ENCODE measurements around the gene GMPS. TPM values are rescaled to one million over a fixed set of nuclear protein-coding genes. Genes with fewer than 3 reads are reported as not detected.

GMPS gene
- total and polyA plus RNA-seq, 2 of the 8 experiments (the other 6 are each of a cell fraction or from before 2014, with no cell fraction given), result 57.7 to 175 TPM

DNA sequence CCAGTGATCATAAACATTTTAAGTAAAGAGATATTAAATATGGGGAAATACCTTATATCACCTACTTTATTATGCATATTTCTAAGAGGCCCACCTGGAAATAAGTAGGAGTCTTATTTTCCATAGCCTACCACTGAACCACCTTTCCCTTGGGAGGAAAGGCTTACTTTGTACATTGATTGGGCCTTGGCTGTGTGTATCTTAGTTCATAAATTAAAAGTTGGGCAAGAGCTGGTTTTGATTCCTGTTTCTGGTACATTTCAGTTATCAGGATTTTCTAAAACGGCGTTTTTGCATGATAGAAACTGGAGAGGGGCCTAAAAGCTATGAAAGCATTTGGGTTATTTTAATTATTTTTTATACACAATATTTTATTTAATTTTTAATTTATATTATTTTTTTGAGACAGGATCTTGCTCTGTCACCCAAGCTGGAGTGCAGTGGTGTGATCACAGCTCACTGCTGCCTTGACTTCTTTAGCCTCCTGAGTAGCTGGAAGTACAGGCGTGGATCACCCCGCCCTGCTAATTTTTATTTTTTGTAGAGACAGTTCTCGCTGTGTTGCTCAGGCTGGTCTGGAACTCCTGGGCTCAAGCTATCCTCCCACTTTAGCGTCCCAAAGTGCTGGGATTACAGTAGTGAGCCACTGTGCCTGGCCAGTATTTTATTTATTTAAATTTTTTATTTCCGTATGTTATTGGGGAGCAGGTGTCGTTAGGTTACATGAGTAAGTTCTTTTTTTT, 2.6 kb downstream of the GMPS start:
- no peak overlapping the region for H3K23ac ChIP-seq (ENCODE audit: insufficient read length)
- CTCF ChIA-PET (ENCODE audit: partially characterized antibody), result interaction anchor here (0.9 to 3.1 kb wide), 3 partner anchors 9 to 67 kb away, joined by 4 to 17 read pairs (median 4); partner anchors contain the start of gene C3orf33
- H3K4me1 ChIP-seq (replicated peaks in 1 of 4; ENCODE audit: control insufficient read depth in 3 of 4, insufficient read depth in 4 of 4, low read length in 3 of 4), result peaks cover 0 to 5% (median 4%) of the 10 kb centered on the region in 4 experiments; a peak in 4 of 7 replicates
- H3K79me2 ChIP-seq (ENCODE audit: control insufficient read depth in 1 of 2, insufficient read depth in 2 of 2, low read length in 2 of 2), result peaks cover 22 to 70% of the 10 kb centered on the region in 2 experiments
- no peak overlapping the region for H2BK15ac ChIP-seq (ENCODE audit: low read length)
- H3K4me2 ChIP-seq (ENCODE audit: insufficient read depth in 1 of 2, low read depth in 2 of 2, low read length in 2 of 2), result peak overlapping the region in 1 of 2 experiments; percentile 32; a peak in 3 of 4 replicates
- peaks cover 2% of the 10 kb centered on the region; the same call in 1 of the 2 replicates for H3K79me1 ChIP-seq (ENCODE audit: low read depth, low read length)
- DNase-seq (ENCODE audit: low read depth in 1 of 2, low spot score in 2 of 2), result no peak
- no peak overlapping the region for H2BK12ac ChIP-seq (ENCODE audit: low read depth, low read length)
- peaks cover 10 to 11% of the 10 kb centered on the region in 2 experiments for H4K20me1 ChIP-seq (replicated peaks in 1 of 2; ENCODE audit: control insufficient read depth in 1 of 2, insufficient read depth in 2 of 2, low read length in 2 of 2)
- no peak overlapping the region for H2AK5ac ChIP-seq (ENCODE audit: low read depth, low read length)
- no peak overlapping the region for H4K5ac ChIP-seq (ENCODE audit: insufficient read length, low read depth, low read length)
- no peak overlapping the region for H3K18ac ChIP-seq (ENCODE audit: extremely low read depth, low read length)
- H3K36me3 ChIP-seq (ENCODE audit: control insufficient read depth in 2 of 4, insufficient read depth in 4 of 4, low read length in 3 of 4), result no peaks in the 10 kb centered on the region
- H2BK5ac ChIP-seq (ENCODE audit: low read depth, low read length), result no peak overlapping the region
- no peaks in the 10 kb centered on the region for H3K27me3 ChIP-seq (replicated peaks in 1 of 4; ENCODE audit: control insufficient read depth in 3 of 4, extremely low read depth in 1 of 4, insufficient read depth in 3 of 4, low read length in 3 of 4)
- no peak overlapping the region for H3K56ac ChIP-seq (replicated peaks; ENCODE audit: insufficient read length, low read depth, low read length)
- no peak for FAIRE-seq
- no peak overlapping the region for H2BK20ac ChIP-seq (ENCODE audit: low read length)
- H3K9me3 ChIP-seq (ENCODE audit: insufficient read depth in 2 of 2, low read depth in 1 of 2, low read length in 1 of 2), result no peaks in the 10 kb centered on the region
- 85% methylated on average over 8 of the region's 8 CpGs; no CpG with 5 or more reads in 1 of the 2 experiments for WGBS, 2 experiments (ENCODE audit: extremely low coverage in 1 of 2, insufficient coverage in 1 of 2, insufficient read length in 1 of 2, insufficient replicate concordance in 2 of 2, low coverage in 1 of 2, low lambda C conversion rate in 2 of 2, missing lambda C conversion rate in 1 of 2)
- peak overlapping the region in 1 of 4 experiments; percentile 97; a peak in 2 of 8 replicates for H3K4me3 ChIP-seq (ENCODE audit: extremely low read depth in 1 of 4, insufficient read depth in 2 of 4, low read depth in 3 of 4, low read length in 4 of 4)
- peaks cover 6% of the 10 kb centered on the region for H3K23me2 ChIP-seq (ENCODE audit: low read depth, low read length)
- H4K8ac ChIP-seq (ENCODE audit: extremely low read depth, insufficient read depth, low read length), result no peak overlapping the region
- no peak overlapping the region for H3K9ac ChIP-seq (replicated peaks in 1 of 4; ENCODE audit: extremely low read depth in 1 of 4, low read depth in 3 of 4, low read length in 3 of 4)
- H2BK120ac ChIP-seq (replicated peaks; ENCODE audit: low read depth, low read length), result no peak overlapping the region
- H3K14ac ChIP-seq (ENCODE audit: insufficient read length), result no peak overlapping the region
- POLR2A ChIA-PET (ENCODE audit: partially characterized antibody), result interaction anchor here (0.7 to 1.3 kb wide), 2 partner anchors 19 to 127 kb away, joined by 3 to 4 read pairs; partner anchors contain the start of gene SLC33A1
- H2AFZ ChIP-seq (ENCODE audit: low read length), result no peak overlapping the region
- no peak overlapping the region for H4K91ac ChIP-seq (replicated peaks; ENCODE audit: insufficient read length, low read length)
- no peak overlapping the region for H3K27ac ChIP-seq (ENCODE audit: low read depth, low read length)
- H3K4ac ChIP-seq (replicated peaks; ENCODE audit: insufficient read length, low read depth, low read length), result no peak overlapping the region
- TF ChIP-seq RFX5 (IDR thresholded peaks at IDR 0.05; ENCODE audit: borderline replicate concordance, low read depth, low read length) (no peak), CHD2 (IDR thresholded peaks at IDR 0.05; ENCODE audit: low read length) (no peak), MAFK (IDR thresholded peaks at IDR 0.05; ENCODE audit: low read depth, low read length) (no peak), YY1 (IDR thresholded peaks at IDR 0.05; ENCODE audit: low read depth, low read length) (no peak), RNF2 (IDR thresholded peaks at IDR 0.05; ENCODE audit: borderline replicate concordance, low read depth, low read length, missing control alignments, poor library complexity, severe bottlenecking) (no peak), TEAD4 (IDR thresholded peaks at IDR 0.05; ENCODE audit: low read depth, low read length) (no peak), HDAC2 (IDR thresholded peaks at IDR 0.05; ENCODE audit: borderline replicate concordance in 1 of 2, low read depth in 2 of 2, low read length in 2 of 2) (no peak), GABPA (IDR thresholded peaks at IDR 0.05; ENCODE audit: borderline replicate concordance, insufficient read depth, low read length) (no peak), SIN3A (conservative IDR thresholded peaks at IDR 0.05 in 1 of 2, IDR thresholded peaks at IDR 0.05 in 1 of 2; ENCODE audit: low read depth in 1 of 2, low read length in 2 of 2) (no peak)

All from H1 (cell line).